HUES6 (cell line): ENCODE measurements around the gene SCEL.

Source experiments
- H3K27ac ChIP-seq: 2 replicates; pipeline ENCODE4 v1.7.0; 2013; ENCODE audit warnings: low read depth, mild to moderate bottlenecking, low read length, inconsistent platforms
- H3K27me3 ChIP-seq: 2 replicates; pipeline ENCODE4 v1.6.1; 2013; ENCODE audit warnings: low read length; ENCODE audit not compliant: control insufficient read depth, insufficient read depth
- H3K36me3 ChIP-seq: 2 replicates; pipeline ENCODE4 v1.6.1; 2013; ENCODE audit warnings: low read length; ENCODE audit not compliant: control insufficient read depth, insufficient read depth
- H3K4me1 ChIP-seq: 2 replicates; pipeline ENCODE4 v1.6.1; 2013; ENCODE audit warnings: low read length; ENCODE audit not compliant: control insufficient read depth, insufficient read depth
- H3K4me3 ChIP-seq: 2 replicates; pipeline ENCODE4 v1.5.1; 2013; ENCODE audit warnings: low read depth, low read length
- H3K9ac ChIP-seq: one replicate; pipeline ENCODE4 v1.6.1; 2013; ENCODE audit warnings: mild to moderate bottlenecking, low read length
- H3K9me3 ChIP-seq: 2 replicates; pipeline ENCODE4 v1.6.1; 2013; ENCODE audit warnings: low read depth, low read length; ENCODE audit not compliant: control insufficient read depth, insufficient read depth

SCEL gene

DNA sequence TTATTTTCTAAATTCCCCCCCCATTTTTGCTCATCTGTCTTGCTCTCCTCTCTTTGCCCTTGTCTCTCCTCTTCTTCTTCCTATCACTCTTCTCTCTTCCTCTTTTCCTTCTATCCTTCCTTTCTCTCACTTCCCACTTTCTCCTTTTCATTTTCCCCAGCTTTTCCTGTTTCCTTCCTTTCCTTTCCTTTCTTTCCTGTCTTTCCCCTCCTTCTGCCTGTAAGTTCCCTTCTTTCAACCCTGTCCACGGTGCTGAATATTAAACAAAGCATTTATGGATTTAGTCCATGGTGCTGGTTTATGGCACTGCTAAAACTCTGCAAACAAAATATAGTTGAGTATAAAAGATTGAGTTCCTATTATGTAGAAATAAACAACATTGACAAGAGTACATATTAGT, 27.6 kb downstream of the SCEL start:
- Histone ChIP-seq H3K9ac (no peak overlapping the region), H3K9me3 (no peaks in the 10 kb centered on the region), H3K36me3 (no peaks in the 10 kb centered on the region), H3K4me3 (no peak overlapping the region), H3K27ac (no peak overlapping the region), H3K27me3 (no peaks in the 10 kb centered on the region), H3K4me1 (no peaks in the 10 kb centered on the region)

DNA sequence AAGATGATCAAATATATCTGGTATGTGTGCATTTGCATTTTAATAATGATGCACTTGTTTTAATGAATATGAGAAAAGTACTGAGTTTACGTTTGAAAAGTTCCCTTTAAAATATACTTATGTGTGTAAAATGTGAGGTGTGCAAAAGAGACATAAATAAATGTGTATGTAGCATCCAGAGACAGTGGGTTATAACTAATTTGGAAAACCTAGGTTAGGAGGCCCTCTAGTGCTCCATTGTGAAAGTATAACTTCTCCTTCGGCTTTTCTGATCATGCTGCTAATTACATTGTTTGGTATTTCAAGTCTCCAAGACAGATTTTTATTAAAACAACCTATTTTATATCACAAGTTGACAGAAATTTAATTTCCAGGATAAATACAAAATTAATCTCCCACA, 30.1 kb downstream of the SCEL start:
- Histone ChIP-seq H3K4me3 (no peak overlapping the region), H3K27ac (no peak overlapping the region), H3K36me3 (no peaks in the 10 kb centered on the region), H3K9ac (no peak overlapping the region), H3K4me1 (no peaks in the 10 kb centered on the region), H3K27me3 (no peaks in the 10 kb centered on the region), H3K9me3 (no peaks in the 10 kb centered on the region)

DNA sequence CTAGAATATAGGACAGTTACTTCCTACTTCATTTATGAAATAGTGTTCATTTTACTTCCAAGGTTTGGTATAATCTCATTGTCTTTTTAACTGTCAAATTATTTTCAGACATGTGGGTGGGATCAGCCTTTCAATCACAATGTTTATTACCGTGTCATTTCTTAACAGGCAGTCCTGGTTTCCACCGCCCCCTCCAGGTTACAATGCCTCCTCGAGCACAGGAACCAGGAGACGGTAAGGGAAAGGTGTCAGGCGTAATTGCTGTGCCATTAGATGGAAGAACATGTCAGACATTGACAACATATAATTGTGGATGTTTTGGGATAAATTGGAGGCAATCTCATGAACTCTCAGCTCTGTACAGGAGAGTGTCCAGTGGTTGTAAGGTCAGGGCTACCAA, 36.5 kb downstream of the SCEL start:
- no peak overlapping the region for H3K27ac ChIP-seq

DNA sequence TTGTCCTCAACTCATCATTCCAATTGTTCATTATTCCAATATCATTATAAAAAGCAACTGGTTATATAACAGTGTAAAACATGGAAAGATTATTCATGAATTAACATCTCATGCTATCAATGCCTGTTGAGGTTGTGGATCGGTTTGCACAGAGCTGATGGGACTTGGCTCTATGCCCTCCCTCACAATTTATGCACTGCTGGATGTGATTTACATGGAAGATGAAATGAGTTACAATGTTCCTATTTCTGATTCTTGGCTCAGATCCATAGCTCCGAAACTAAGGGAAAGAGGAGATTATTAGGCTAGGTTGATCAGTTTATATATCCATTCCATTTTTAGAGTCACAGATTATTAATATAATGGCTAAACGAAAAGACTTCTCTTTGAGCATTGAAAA, 38.6 kb downstream of the SCEL start:
- Histone ChIP-seq H3K4me3 (no peak overlapping the region), H3K27ac (no peak overlapping the region), H3K9me3 (no peaks in the 10 kb centered on the region), H3K36me3 (no peaks in the 10 kb centered on the region), H3K9ac (no peak overlapping the region), H3K4me1 (no peaks in the 10 kb centered on the region), H3K27me3 (no peaks in the 10 kb centered on the region)

More for the DNA sequence above, 36.5 kb downstream of the SCEL start:
- H3K9ac ChIP-seq: no peak overlapping the region
- no peaks in the 10 kb centered on the region for H3K36me3 ChIP-seq
- no peaks in the 10 kb centered on the region for H3K9me3 ChIP-seq
- no peak overlapping the region for H3K4me3 ChIP-seq
- H3K27me3 ChIP-seq: no peaks in the 10 kb centered on the region
- no peaks in the 10 kb centered on the region for H3K4me1 ChIP-seq

DNA sequence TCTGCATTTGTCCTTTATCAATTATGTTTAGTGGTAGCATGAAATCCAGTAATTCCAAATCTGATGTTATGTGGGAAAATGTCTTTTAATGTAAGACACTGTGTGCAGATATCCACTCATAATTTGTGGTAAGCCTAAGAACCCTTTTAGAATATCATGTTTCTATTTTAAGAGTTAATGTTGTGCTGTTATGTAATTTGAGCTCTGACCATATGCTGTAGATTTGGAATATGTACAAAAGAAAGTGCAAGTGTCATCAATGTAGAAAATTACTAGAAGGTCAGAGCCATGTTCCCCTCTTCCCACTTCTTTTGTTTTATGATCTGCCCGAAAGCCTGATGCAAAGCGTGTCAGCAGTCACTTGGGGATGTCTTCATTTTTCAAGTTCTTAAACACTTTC, 44.5 kb downstream of the SCEL start:
- H3K4me3 ChIP-seq: no peak overlapping the region
- H3K9ac ChIP-seq: no peak overlapping the region
- no peaks in the 10 kb centered on the region for H3K27me3 ChIP-seq
- H3K36me3 ChIP-seq: no peaks in the 10 kb centered on the region
- H3K4me1 ChIP-seq: no peaks in the 10 kb centered on the region
- no peaks in the 10 kb centered on the region for H3K9me3 ChIP-seq
- H3K27ac ChIP-seq: no peak overlapping the region

DNA sequence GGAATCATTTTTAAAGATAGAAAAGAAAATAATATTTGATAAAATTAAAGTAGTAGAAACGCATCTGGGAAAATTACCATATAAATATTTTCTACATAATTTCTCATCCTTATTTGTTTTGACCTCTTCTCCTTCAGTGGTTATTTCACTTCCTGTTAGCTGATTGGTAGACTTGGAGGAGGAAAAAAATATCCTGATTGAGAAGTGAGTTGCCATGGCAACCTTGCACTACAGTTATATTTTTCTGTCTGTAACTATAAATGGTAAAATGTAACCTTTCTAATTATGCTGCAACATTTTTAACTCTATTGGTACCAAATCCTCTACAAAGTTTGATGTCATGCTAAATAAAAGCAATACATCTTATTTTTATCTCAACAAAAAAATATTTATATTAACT, 45.2 kb downstream of the SCEL start:
- Histone ChIP-seq H3K36me3 (no peaks in the 10 kb centered on the region), H3K27ac (no peak overlapping the region), H3K9me3 (no peaks in the 10 kb centered on the region), H3K27me3 (no peaks in the 10 kb centered on the region), H3K9ac (no peak overlapping the region), H3K4me3 (no peak overlapping the region), H3K4me1 (no peaks in the 10 kb centered on the region)

DNA sequence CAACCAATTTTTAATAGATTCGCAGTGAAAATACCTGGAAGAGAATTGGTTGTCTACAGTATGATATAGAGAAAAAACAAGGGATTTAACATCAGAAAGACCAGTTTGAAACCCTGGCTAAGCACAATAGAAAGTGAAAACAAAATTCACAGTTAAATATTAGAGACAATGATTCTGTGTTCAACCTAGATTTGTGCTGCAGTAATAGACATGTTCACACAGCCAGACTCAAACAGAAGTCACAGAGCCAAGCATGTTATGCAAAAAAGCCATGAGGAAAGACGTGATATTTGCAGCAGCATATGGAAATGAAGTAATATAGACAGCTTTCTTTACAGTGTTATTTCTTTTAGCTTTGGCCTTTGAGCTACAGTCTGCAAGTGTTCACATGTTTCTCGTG, 48.1 kb downstream of the SCEL start:
- Histone ChIP-seq H3K9me3 (no peaks in the 10 kb centered on the region), H3K36me3 (no peaks in the 10 kb centered on the region), H3K27ac (no peak overlapping the region), H3K9ac (no peak overlapping the region), H3K4me3 (no peak overlapping the region), H3K4me1 (no peaks in the 10 kb centered on the region), H3K27me3 (no peaks in the 10 kb centered on the region)

DNA sequence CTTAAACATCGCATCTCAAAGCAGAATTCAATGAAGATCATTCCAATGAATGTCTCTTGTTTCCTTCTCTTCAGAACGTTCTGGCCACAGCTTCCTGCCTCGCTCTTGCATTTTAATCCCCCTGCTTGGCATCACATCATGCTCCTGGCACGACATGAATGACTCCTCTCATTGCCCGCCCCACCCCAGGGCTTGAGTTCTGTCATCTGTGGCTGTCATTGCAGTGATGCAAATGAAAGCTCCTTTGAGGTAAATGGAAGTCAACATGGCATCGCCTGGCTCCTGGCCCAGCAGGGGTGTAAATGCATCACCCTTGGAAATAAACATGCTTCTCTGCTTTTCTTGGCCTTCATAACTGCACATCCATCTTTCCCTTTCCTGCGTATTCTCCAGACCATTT, 48.6 kb downstream of the SCEL start:
- Histone ChIP-seq H3K27me3 (no peaks in the 10 kb centered on the region), H3K27ac (no peak overlapping the region), H3K4me1 (no peaks in the 10 kb centered on the region), H3K4me3 (no peak overlapping the region), H3K9me3 (no peaks in the 10 kb centered on the region), H3K9ac (no peak overlapping the region), H3K36me3 (no peaks in the 10 kb centered on the region)

DNA sequence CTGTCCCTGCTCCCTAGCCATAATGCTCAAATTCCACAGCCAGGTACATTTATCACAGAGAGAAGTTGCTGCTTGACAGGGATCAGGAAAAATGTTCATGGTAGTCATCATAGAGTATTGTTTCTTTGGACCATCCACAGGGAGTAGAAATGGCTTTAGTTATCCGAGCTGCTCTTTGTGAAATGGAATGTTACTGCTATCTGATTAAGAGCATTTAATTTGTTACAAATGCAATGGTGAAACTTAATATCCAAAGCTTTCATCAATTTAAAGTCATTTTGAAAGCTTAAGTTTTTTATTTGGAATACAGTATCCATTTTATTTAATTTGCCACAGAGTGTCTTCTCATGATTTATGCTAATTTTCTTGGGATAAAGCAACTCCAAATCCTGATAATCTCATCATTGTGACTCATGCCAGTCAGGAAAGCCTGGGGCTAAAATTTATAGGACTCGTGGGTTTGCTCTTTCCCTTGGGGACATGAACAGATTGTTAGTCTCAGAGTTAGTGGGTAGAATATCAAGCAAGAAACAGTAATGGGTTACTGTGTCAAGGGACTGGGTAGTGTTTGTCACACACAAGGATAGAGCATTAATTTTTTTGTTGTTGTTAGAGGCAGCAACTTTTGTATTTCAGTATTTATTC, 59.8 kb downstream of the SCEL start:
- Histone ChIP-seq H3K27ac (no peak overlapping the region), H3K4me3 (no peak overlapping the region), H3K9me3 (no peaks in the 10 kb centered on the region), H3K9ac (no peak overlapping the region), H3K4me1 (no peaks in the 10 kb centered on the region), H3K27me3 (no peaks in the 10 kb centered on the region), H3K36me3 (no peaks in the 10 kb centered on the region)

DNA sequence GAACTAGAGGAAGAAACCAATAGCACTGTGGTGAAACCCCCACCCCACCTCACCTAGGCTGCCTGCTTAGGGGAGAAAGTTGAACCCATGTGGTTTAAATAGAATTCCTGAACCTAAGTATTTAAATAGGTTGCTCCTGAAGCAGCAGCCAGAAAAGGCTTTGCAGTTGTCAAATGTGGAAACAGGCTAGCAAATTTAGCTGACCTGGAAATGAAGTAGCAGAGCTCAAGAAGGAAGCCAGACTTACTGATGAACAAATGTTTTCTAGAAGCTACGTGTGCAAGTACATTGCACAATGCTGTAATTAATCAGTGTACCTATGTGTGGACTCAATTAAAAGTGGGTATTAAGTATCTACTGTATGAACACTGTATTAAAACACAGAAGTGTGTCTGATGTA, 61.3 kb downstream of the SCEL start:
- H3K36me3 ChIP-seq: no peaks in the 10 kb centered on the region

DNA sequence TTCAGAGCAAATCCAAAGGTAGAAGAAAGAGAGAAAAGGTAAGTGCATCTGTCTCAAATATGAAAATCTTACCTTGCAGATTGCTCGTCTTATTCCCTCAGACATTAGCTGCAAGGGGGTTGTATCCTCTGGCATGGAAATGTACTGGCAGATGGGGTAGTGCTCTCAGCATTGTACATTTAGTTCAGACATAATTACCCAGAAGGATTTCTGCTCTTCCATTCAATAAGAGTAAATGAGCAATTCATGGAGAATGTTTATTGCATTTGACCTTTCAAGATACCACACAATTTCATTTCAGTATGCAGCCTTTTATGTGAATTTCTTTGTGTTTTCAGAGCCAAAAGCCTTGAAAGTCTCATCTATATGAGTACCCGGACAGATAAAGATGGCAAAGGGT, 63.8 kb downstream of the SCEL start:
- H3K27me3 ChIP-seq: no peaks in the 10 kb centered on the region

More for the DNA sequence above, 61.3 kb downstream of the SCEL start:
- no peaks in the 10 kb centered on the region for H3K4me1 ChIP-seq
- H3K27ac ChIP-seq: no peak overlapping the region
- no peaks in the 10 kb centered on the region for H3K27me3 ChIP-seq
- no peaks in the 10 kb centered on the region for H3K9me3 ChIP-seq
- no peak overlapping the region for H3K4me3 ChIP-seq
- H3K9ac ChIP-seq: no peak overlapping the region

DNA sequence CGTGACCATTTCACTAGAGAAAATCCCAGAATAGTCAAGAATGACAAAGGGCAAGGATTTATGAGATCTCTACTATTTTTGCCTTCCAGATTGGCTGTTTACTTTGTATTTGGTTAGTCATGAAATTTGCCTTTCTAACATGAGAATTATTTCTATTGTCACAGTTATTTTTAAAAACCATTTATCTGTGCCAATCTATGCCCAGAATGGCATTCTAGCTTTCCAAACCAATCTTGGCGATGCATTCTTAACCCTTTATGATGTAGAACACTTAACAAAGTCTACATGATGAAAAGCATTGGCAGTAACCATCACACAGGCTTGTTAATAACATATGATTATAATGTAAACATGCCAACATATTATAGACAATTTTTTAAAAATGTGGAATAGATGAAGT, 65.2 kb downstream of the SCEL start:
- H3K9me3 ChIP-seq: no peaks in the 10 kb centered on the region
- no peaks in the 10 kb centered on the region for H3K36me3 ChIP-seq
- H3K4me3 ChIP-seq: no peak overlapping the region
- H3K9ac ChIP-seq: no peak overlapping the region
- no peaks in the 10 kb centered on the region for H3K27me3 ChIP-seq
- no peak overlapping the region for H3K27ac ChIP-seq
- H3K4me1 ChIP-seq: no peaks in the 10 kb centered on the region

More for the DNA sequence above, 63.8 kb downstream of the SCEL start:
- Histone ChIP-seq H3K4me1 (no peaks in the 10 kb centered on the region), H3K9ac (no peak overlapping the region), H3K4me3 (no peak overlapping the region), H3K9me3 (no peaks in the 10 kb centered on the region), H3K36me3 (no peaks in the 10 kb centered on the region), H3K27ac (no peak overlapping the region)
